Neural cell (in vitro differentiated cells): ENCODE results near the gene DHX30. TPM values are rescaled to one million over a fixed set of nuclear protein-coding genes. Genes with fewer than 3 reads are reported as not detected.

ENCODE experiments used
- H2AFZ ChIP-seq: fragments of 200-600, 300-800 bp; sonication (generic), shearing (Covaris generic); 2 replicates; pipeline ENCODE4 v1.6.0; 2014; ENCODE audit warnings: low read depth, mild to moderate bottlenecking, antibody characterized with exemption, low read length, moderate library complexity
- H3F3A ChIP-seq: fragments of 200-600 bp; shearing (Covaris generic); 2 replicates; pipeline ENCODE4 v1.6.1; 2016; ENCODE audit warnings: mild to moderate bottlenecking, moderate library complexity, mixed read lengths, antibody characterized with exemption, low read length; ENCODE audit not compliant: insufficient read depth, poor library complexity, severe bottlenecking
- H3K27ac ChIP-seq: fragments of 200-600, 300-800 bp; sonication (generic), shearing (Covaris generic); 2 replicates; pipeline ENCODE4 v1.5.1; 2014; ENCODE audit warnings: mild to moderate bottlenecking, low read length, moderate library complexity
- H3K27me3 ChIP-seq: fragments of 300-800, 200-600 bp; sonication (generic), shearing (Covaris generic); 2 replicates; pipeline ENCODE4 v1.6.0; 2014; ENCODE audit warnings: mild to moderate bottlenecking, low read depth, low read length, moderate library complexity; ENCODE audit not compliant: insufficient read depth
- H3K36me3 ChIP-seq: fragments of 300-800, 200-600 bp; sonication (generic), shearing (Covaris generic); 2 replicates; pipeline ENCODE4 v1.5.1; 2014; ENCODE audit warnings: mild to moderate bottlenecking, antibody characterized with exemption, low read length, moderate library complexity; ENCODE audit not compliant: insufficient read depth
- H3K4me2 ChIP-seq: fragments of 300-800, 200-600 bp; sonication (generic), shearing (Covaris generic); 2 replicates; pipeline ENCODE4 v1.6.0; 2014; ENCODE audit warnings: mild to moderate bottlenecking, low read length
- H3K4me3 ChIP-seq: fragments of 300-800, 200-600 bp; sonication (generic), shearing (Covaris generic); 2 replicates; pipeline ENCODE4 v1.5.1; 2014; ENCODE audit warnings: mild to moderate bottlenecking, low read length, moderate library complexity
- H3K79me2 ChIP-seq: fragments of 200-600 bp; shearing (Covaris generic); replicated peaks from 2 replicates; pipeline ENCODE4 v1.6.0; 2014; ENCODE audit warnings: mild to moderate bottlenecking, low read length, moderate library complexity; ENCODE audit not compliant: insufficient read depth
- H3K9ac ChIP-seq: fragments of 300-800, 200-600 bp; sonication (generic), shearing (Covaris generic); 2 replicates; pipeline ENCODE4 v1.6.1; 2016; ENCODE audit warnings: mild to moderate bottlenecking, low read length, mixed read lengths
- H3K9me2 ChIP-seq: fragments of 200-600 bp; shearing (Covaris generic); 2 replicates; pipeline ENCODE4 v1.6.1; 2016; ENCODE audit warnings: mild to moderate bottlenecking, low read length, mixed read lengths; ENCODE audit not compliant: insufficient read depth
- H3K9me3 ChIP-seq: fragments of 200-600, 300-800 bp; sonication (generic), shearing (Covaris generic); 2 replicates; pipeline ENCODE4 v1.6.1; 2016; ENCODE audit warnings: mild to moderate bottlenecking, mixed run types, low read length, moderate library complexity, mixed read lengths
- H4K20me1 ChIP-seq: fragments of 200-600 bp; shearing (Covaris generic); 2 replicates; pipeline ENCODE4 v1.6.1; 2016; ENCODE audit warnings: mild to moderate bottlenecking, mixed run types; ENCODE audit not compliant: insufficient read depth
- EP300 ChIP-seq: fragments of 450-650 bp; conservative IDR thresholded peaks from 2 replicates; pipeline ENCODE4 v1.6.1; 2014; ENCODE audit warnings: antibody characterized with exemption, mild to moderate bottlenecking, moderate library complexity; ENCODE audit not compliant: poor library complexity, severe bottlenecking
- EZH2 ChIP-seq: fragments of 200-600, 300-800 bp; shearing (Covaris generic), sonication (generic); IDR thresholded peaks from 2 replicates; pipeline ENCODE4 v1.6.1; 2014; ENCODE audit warnings: antibody characterized with exemption, low read length, borderline replicate concordance, mild to moderate bottlenecking; ENCODE audit not compliant: insufficient read depth, poor library complexity, severe bottlenecking
- MXI1 ChIP-seq: fragments of 450-650 bp; conservative IDR thresholded peaks from 2 replicates; pipeline ENCODE4 v1.6.1; 2014; ENCODE audit warnings: antibody characterized with exemption, mild to moderate bottlenecking; ENCODE audit not compliant: poor library complexity, severe bottlenecking
- POLR2AphosphoS5 ChIP-seq: IDR thresholded peaks from 2 replicates; pipeline ENCODE4 v1.6.1; 2012
- RAD21 ChIP-seq: fragments of 450-650 bp; conservative IDR thresholded peaks from 2 replicates; pipeline ENCODE4 v1.6.1; 2014; ENCODE audit warnings: antibody characterized with exemption, mild to moderate bottlenecking, moderate library complexity
- SMC3 ChIP-seq: fragments of 450-650 bp; conservative IDR thresholded peaks from 2 replicates; pipeline ENCODE4 v1.6.1; 2014; ENCODE audit warnings: antibody characterized with exemption, mild to moderate bottlenecking, moderate library complexity; ENCODE audit not compliant: poor library complexity
- TAF1 ChIP-seq: IDR thresholded peaks from 2 replicates; pipeline ENCODE4 v1.6.1; 2012; ENCODE audit warnings: low read depth
- polyA plus RNA-seq: library from polyadenylated mRNA; depleted of rRNA; stranded (reverse); fragments of >200 nt; gene quantifications from 2 replicates; pipeline ENCODE4 v1.2.3, GENCODE V29; 2014
- TF ChIP-seq, protein P1 (sequence below): IDR thresholded peaks from 2 replicates; pipeline ENCODE4 v1.6.1; 2012; ENCODE audit warnings: borderline replicate concordance
- TF ChIP-seq, protein P2 (sequence below): fragments of 450-650 bp; IDR thresholded peaks from 2 replicates; pipeline ENCODE4 v1.5.1; 2014; ENCODE audit warnings: antibody characterized with exemption, mild to moderate bottlenecking, moderate library complexity; ENCODE audit not compliant: poor library complexity, severe bottlenecking

The DHX30 gene
- polyA plus RNA-seq, 1 donor from 2014 or later = 101 TPM

DNA sequence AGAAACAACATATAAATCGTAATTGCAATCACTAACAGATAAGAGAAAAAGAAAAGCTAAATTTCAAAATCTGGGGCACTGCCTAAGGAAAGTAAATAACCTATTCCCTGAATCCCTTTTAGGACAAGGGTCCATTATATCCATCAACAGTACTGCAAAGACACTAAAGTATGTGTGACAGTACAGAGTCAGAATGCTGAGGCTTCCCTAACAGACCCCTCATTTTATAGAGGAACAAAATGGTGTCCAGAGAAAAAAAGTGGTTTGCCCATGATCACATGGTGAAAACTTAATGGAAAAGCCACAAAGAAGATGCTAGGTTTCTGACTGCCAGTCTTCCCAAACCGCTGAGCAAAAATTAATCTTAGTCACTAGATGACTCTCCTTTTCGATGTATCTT lies 93.8 kb downstream of the DHX30 start:
- Histone ChIP-seq H3K4me3 (no peak overlapping the region), H3K9ac (no peak overlapping the region), H3K79me2 (peaks cover 3% of the 10 kb centered on the region), H3K36me3 (no peaks in the 10 kb centered on the region), H3K9me2 (no peaks in the 10 kb centered on the region), H3F3A (peaks cover 7% of the 10 kb centered on the region), H3K27ac (no peak overlapping the region), H4K20me1 (no peaks in the 10 kb centered on the region), H3K27me3 (no peaks in the 10 kb centered on the region), H3K9me3 (no peaks in the 10 kb centered on the region), H2AFZ (no peak overlapping the region), H3K4me2 (no peak overlapping the region)
- TF ChIP-seq, protein P1, sequence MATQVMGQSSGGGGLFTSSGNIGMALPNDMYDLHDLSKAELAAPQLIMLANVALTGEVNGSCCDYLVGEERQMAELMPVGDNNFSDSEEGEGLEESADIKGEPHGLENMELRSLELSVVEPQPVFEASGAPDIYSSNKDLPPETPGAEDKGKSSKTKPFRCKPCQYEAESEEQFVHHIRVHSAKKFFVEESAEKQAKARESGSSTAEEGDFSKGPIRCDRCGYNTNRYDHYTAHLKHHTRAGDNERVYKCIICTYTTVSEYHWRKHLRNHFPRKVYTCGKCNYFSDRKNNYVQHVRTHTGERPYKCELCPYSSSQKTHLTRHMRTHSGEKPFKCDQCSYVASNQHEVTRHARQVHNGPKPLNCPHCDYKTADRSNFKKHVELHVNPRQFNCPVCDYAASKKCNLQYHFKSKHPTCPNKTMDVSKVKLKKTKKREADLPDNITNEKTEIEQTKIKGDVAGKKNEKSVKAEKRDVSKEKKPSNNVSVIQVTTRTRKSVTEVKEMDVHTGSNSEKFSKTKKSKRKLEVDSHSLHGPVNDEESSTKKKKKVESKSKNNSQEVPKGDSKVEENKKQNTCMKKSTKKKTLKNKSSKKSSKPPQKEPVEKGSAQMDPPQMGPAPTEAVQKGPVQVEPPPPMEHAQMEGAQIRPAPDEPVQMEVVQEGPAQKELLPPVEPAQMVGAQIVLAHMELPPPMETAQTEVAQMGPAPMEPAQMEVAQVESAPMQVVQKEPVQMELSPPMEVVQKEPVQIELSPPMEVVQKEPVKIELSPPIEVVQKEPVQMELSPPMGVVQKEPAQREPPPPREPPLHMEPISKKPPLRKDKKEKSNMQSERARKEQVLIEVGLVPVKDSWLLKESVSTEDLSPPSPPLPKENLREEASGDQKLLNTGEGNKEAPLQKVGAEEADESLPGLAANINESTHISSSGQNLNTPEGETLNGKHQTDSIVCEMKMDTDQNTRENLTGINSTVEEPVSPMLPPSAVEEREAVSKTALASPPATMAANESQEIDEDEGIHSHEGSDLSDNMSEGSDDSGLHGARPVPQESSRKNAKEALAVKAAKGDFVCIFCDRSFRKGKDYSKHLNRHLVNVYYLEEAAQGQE = no peak
- TF ChIP-seq, protein P2, sequence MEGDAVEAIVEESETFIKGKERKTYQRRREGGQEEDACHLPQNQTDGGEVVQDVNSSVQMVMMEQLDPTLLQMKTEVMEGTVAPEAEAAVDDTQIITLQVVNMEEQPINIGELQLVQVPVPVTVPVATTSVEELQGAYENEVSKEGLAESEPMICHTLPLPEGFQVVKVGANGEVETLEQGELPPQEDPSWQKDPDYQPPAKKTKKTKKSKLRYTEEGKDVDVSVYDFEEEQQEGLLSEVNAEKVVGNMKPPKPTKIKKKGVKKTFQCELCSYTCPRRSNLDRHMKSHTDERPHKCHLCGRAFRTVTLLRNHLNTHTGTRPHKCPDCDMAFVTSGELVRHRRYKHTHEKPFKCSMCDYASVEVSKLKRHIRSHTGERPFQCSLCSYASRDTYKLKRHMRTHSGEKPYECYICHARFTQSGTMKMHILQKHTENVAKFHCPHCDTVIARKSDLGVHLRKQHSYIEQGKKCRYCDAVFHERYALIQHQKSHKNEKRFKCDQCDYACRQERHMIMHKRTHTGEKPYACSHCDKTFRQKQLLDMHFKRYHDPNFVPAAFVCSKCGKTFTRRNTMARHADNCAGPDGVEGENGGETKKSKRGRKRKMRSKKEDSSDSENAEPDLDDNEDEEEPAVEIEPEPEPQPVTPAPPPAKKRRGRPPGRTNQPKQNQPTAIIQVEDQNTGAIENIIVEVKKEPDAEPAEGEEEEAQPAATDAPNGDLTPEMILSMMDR = no peak
- TF ChIP-seq POLR2AphosphoS5 (no peak), EP300 (no peak), RAD21 (no peak), EZH2 (no peak), SMC3 (no peak), MXI1 (no peak), TAF1 (no peak)

DNA sequence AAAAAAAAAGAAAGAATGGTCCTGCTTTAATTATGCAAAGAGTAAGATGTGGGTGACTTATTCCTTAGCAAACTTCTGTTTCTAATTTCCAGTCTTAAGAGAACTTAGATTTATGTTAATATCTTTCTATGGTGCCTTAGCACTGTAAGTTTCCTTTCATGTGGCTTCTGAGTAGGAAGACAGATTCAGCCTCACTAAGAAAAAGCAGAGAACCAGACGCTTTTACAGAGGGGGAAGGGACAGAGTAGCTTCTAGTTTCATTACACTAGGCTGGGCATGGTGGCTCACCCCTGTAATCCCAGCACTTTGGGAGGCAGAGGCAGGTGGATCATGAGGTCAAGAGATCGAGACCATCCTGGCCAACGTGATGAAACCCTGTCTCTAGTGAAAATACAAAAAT lies 95.0 kb downstream of the DHX30 start:
- Histone ChIP-seq H3K79me2 (no peaks in the 10 kb centered on the region), H3K4me2 (no peak overlapping the region), H4K20me1 (no peaks in the 10 kb centered on the region), H3F3A (peaks cover under 1% of the 10 kb centered on the region), H3K9ac (no peak overlapping the region), H3K27ac (no peak overlapping the region), H2AFZ (no peak overlapping the region), H3K36me3 (no peaks in the 10 kb centered on the region), H3K4me3 (no peak overlapping the region), H3K9me2 (no peaks in the 10 kb centered on the region), H3K27me3 (no peaks in the 10 kb centered on the region), H3K9me3 (no peaks in the 10 kb centered on the region)
- TF ChIP-seq POLR2AphosphoS5 (no peak), EZH2 (no peak), MXI1 (no peak), TAF1 (no peak)
- TF ChIP-seq, protein P1 = no peak
- TF ChIP-seq, protein P2 = no peak
